ENCODE data around the gene STRN3. TPM values are rescaled to one million over a fixed set of nuclear protein-coding genes. Genes with fewer than 3 reads are reported as not detected.
"Not testable (repeated sequence)": the region's sequence is repeated elsewhere in the genome, so short reads cannot be mapped to it uniquely, and the experiment has no call there.

Gene STRN3
- total RNA-seq, 1 donor = 27.9 TPM

DNA sequence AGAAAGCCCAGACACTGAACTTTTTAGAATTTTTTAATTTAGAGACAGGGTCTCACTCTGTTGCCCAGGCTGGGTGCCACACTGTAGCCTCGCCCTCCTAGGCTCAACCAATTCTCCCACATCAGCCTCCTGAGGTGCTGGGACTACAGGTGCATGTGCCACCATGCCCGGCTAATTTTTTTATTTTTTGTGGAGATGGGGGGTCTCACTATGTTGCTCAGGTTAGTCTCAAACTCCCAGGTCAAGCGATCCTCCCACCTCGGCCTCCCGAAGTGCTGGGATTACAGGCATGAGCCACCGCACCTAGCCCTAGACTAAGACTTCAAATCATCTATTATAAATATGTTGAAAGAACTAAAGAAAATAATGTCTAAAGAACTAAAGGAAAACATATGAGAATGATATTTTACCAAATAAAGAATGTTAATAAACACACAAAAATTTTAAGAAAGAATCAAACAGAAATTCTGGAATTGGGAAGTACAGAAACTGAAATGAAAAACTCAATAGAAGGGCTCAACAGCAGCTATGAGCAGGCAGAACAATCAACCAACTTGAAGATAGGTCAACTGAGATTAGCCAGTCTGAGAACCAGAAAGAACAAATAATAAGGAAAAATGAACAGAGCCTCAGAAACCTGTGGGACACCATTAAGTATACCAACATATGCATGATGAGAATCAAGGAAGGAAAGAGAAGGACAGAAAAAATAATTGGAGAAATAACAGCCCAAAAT is 27.0 kb downstream of the STRN3 start:
- Histone ChIP-seq H3K9me3 (ENCODE audit: low read depth, low read length) (peaks cover 14% of the 10 kb centered on the region), H3K4me3 (ENCODE audit: low read length) (no peak overlapping the region), H3K27me3 (ENCODE audit: insufficient read depth, low read length) (no peaks in the 10 kb centered on the region), H3K4me1 (ENCODE audit: insufficient read depth, low read length) (peaks cover 13% of the 10 kb centered on the region)

DNA sequence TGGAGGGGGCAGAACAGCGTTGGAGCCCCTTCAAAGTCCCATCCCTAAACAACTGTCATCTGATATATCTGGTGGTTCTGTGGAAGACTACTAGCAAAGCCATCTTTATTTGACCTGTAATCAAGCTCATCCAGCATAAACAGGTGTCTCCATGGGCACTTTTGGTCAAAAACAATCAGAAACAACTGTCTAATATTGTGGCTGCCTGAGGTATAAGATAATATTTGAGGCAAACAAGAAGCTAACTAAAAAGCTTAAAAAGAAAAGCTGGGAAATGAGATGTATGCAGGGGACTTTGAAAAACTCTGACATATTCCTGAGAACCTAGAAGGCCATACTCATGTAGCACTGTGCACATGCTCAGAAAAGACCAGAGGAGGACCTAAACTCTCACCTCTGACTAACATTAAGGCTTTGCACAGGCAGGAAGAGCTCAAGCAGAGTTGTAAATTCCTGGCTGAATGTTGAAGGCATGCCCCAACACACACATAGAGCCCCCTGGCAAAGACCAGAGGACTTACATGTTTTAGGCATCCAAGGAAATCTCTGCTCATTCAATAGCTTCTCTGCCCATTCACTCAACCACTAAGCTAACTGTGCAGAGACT is 28.0 kb downstream of the STRN3 start:
- peaks cover 14% of the 10 kb centered on the region for H3K9me3 ChIP-seq (ENCODE audit: low read depth, low read length)
- H3K4me1 ChIP-seq (ENCODE audit: insufficient read depth, low read length) = peaks cover 13% of the 10 kb centered on the region
- no peak overlapping the region for H3K4me3 ChIP-seq (ENCODE audit: low read length)
- H3K27me3 ChIP-seq (ENCODE audit: insufficient read depth, low read length) = no peaks in the 10 kb centered on the region

DNA sequence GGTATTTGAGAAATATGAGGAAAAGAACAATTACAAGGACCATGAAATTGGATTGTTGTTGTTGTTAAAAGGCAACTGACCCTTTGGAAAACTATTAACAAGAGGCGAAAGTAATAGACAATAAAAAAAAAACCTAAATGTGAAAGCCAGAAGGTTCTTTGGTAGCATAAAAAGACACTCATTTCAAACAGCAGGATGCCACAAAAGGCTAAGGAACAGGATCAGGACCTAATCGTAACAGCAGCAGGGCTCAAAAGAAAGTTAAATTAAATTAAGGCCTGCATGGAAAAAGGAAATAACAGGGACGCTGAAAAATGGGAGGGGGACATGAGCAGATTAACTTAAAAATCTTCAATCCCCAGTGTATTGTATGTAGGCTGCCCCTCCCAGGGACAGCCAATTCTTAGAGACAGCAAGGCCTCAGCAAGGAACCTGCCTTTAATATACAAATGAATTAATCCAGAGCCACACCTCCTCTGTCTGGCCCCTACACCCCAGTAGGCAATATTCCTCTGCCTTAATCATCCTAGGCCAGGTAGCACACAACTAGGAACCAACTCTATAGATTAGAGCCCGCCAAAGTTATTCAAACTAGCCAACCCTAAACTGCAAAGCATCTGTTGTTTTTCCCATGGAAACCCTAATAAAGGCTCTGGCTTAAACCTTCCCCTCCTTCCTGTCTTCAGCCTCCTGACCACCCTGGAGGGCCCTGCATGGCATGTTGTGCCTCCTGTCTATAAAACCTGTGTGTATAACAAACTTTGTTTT is 29.1 kb downstream of the STRN3 start:
- Histone ChIP-seq H3K4me3 (ENCODE audit: low read length) (no peak overlapping the region), H3K4me1 (ENCODE audit: insufficient read depth, low read length) (peaks cover 23% of the 10 kb centered on the region), H3K27me3 (ENCODE audit: insufficient read depth, low read length) (no peaks in the 10 kb centered on the region), H3K9me3 (ENCODE audit: low read depth, low read length) (peaks cover 14% of the 10 kb centered on the region)

GRCh38 chr14:30995689-30996088 is 30.5 kb downstream of the STRN3 start:
- Histone ChIP-seq H3K4me3 (ENCODE audit: low read length) (no peak overlapping the region), H3K9me3 (ENCODE audit: low read depth, low read length) (peaks cover 14% of the 10 kb centered on the region), H3K27me3 (ENCODE audit: insufficient read depth, low read length) (no peaks in the 10 kb centered on the region), H3K4me1 (ENCODE audit: insufficient read depth, low read length) (peaks cover 28% of the 10 kb centered on the region)

DNA sequence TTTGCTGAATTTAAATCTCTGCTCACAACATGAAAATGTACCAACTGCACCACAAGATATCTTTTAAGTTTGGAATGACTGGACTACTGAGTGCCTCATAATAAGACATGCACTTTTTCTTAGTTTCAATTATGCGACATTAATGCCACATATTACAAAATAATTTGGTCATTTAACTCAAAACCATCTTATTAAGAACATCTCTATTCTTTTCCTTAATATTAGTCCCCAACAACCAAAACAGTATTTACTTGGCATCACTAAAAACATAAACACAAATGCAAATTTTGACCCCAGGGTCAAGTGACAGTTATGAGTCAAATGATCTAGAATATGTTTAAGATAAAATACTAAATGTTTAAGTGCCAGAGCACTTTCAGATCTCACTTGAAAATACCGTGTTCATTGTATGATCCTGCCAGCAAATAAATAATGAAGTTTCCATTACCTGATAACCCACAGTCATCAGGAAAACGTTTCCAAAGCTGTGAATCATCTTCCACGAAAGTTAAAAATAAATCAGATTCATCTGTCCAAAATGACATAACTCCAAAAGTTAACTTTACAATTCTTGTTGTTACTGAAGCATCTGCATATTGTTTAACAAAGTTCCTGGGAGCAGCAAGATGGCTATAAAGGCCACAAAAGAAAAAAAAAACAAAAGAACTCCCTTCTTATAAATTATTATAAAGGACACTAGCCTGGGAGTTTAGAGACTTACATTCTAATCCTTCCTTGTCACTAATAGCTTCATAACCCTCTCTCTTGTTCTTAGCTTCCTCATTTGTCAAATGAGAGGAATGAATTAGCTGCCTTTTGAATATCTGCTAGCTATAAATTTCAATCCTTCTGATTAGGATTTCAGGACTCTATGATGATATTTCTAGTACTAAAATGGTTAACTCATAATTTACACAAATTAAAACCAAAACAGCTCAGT is 31.2 kb downstream of the STRN3 start:
- H3K27me3 ChIP-seq (ENCODE audit: insufficient read depth, low read length) = no peaks in the 10 kb centered on the region
- H3K9me3 ChIP-seq (ENCODE audit: low read depth, low read length) = peaks cover 14% of the 10 kb centered on the region
- peaks cover 28% of the 10 kb centered on the region for H3K4me1 ChIP-seq (ENCODE audit: insufficient read depth, low read length)
- H3K4me3 ChIP-seq (ENCODE audit: low read length) = no peak overlapping the region

DNA sequence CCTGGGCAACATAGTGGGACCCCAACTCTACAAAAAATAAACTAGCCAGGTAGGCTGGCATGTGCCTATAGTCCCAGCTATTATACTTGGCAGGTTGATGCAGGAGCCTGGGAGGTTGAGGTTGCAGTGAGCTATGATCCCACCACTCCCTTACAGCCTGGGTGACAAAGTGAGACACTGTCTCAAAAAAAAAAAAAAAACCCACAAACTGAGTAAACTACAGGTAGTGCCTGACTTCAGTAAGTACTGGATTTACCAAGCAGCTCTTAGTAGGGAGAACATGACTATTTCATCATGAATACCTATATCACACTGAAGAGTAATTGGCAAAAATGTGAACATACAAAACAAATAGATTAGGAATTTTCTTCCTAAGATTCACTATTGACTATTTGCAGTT is 33.1 kb downstream of the STRN3 start:
- Histone ChIP-seq H3K4me3 (ENCODE audit: low read length) (no peak overlapping the region), H3K4me1 (ENCODE audit: insufficient read depth, low read length) (peaks cover 28% of the 10 kb centered on the region), H3K27me3 (ENCODE audit: insufficient read depth, low read length) (no peaks in the 10 kb centered on the region), H3K9me3 (ENCODE audit: low read depth, low read length) (no peaks in the 10 kb centered on the region)

DNA sequence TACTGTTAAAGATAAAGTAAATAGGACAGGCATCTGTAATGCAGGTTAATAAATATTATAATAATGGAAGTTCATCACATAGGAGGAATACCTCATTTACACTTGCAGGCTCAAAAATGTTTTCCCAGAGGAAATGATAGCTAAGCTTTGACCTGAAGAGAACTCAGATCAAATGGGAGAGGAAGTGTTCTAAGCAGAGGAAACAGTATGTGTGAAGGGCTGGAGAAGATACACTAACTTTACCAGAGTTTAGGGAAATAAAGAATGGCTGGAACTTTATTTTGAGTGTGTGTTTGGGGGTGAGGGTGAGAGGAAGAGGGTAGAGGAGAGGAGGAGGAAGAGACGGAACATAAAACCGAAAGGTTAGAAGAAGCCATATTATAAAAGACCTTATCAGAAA is 34.8 kb downstream of the STRN3 start:
- Histone ChIP-seq H3K4me3 (ENCODE audit: low read length) (no peak overlapping the region), H3K9me3 (ENCODE audit: low read depth, low read length) (no peaks in the 10 kb centered on the region)

GRCh38 chr14:30990770-30991169 is 35.4 kb downstream of the STRN3 start:
- peaks cover 20% of the 10 kb centered on the region for H3K4me1 ChIP-seq (ENCODE audit: insufficient read depth, low read length)
- no peaks in the 10 kb centered on the region for H3K9me3 ChIP-seq (ENCODE audit: low read depth, low read length)
- no peaks in the 10 kb centered on the region for H3K27me3 ChIP-seq (ENCODE audit: insufficient read depth, low read length)
- H3K4me3 ChIP-seq (ENCODE audit: low read length) = no peak overlapping the region

More for the DNA sequence above, 34.8 kb downstream of the STRN3 start:
- H3K4me1 ChIP-seq (ENCODE audit: insufficient read depth, low read length) = peaks cover 27% of the 10 kb centered on the region
- H3K27me3 ChIP-seq (ENCODE audit: insufficient read depth, low read length) = no peaks in the 10 kb centered on the region

- no peaks in the 10 kb centered on the region for H3K27me3 ChIP-seq (ENCODE audit: insufficient read depth, low read length)
- H3K9me3 ChIP-seq (ENCODE audit: low read depth, low read length) = no peaks in the 10 kb centered on the region
- H3K4me3 ChIP-seq (ENCODE audit: low read length) = no peak overlapping the region
- H3K4me1 ChIP-seq (ENCODE audit: insufficient read depth, low read length) = peaks cover 15% of the 10 kb centered on the region
Observed at GRCh38 chr14:30988509-30988908, 37.7 kb downstream of the STRN3 start.

GRCh38 chr14:30985796-30986195 is 40.4 kb downstream of the STRN3 start:
- Histone ChIP-seq H3K9me3 (ENCODE audit: low read depth, low read length) (no peaks in the 10 kb centered on the region), H3K4me3 (ENCODE audit: low read length) (no peak overlapping the region), H3K4me1 (ENCODE audit: insufficient read depth, low read length) (peaks cover 6% of the 10 kb centered on the region), H3K27me3 (ENCODE audit: insufficient read depth, low read length) (no peaks in the 10 kb centered on the region)

DNA sequence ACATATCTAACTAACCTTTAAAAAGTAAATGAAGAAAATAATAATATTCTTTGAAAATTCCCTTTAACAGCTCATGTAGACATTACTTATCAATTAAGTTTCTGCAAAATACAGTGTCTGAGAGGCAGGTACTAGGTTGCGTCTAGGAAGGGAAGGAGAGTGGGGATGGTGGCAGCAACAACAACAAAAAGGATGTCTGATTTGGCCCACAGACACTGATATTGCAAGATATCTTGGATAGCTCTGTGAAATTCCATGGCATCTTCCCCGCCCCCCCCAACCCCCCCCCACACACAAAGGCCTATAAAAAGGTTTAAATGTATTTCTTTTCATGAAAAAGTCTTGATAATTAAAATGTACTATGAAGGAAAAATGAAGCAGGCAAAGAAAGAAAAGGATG is 42.3 kb downstream of the STRN3 start:
- Histone ChIP-seq H3K27me3 (ENCODE audit: insufficient read depth, low read length) (no peaks in the 10 kb centered on the region), H3K9me3 (ENCODE audit: low read depth, low read length) (no peaks in the 10 kb centered on the region), H3K4me3 (ENCODE audit: low read length) (no peak overlapping the region), H3K4me1 (ENCODE audit: insufficient read depth, low read length) (peaks cover 6% of the 10 kb centered on the region)

DNA sequence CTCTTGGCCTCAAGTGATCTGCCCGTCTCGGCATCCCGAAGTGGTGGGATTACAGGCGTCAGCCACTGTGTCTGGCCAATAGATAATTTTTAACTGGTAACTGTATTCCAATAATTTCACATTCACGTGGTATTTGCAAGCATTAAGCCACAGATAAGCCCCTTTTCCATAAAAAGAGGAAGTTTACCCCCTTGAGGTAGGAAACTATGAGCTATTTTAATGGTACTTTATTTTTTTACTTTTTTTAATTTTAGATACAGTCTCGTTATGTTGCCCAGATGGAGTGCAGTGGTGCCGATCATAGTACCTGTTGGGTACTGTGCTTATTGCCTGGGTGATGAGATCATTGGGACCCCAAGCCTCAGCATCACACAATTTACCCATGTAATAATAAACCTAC is 43.6 kb downstream of the STRN3 start:
- no peak overlapping the region for H3K4me3 ChIP-seq (ENCODE audit: low read length)
- H3K9me3 ChIP-seq (ENCODE audit: low read depth, low read length) = no peaks in the 10 kb centered on the region
- peaks cover 6% of the 10 kb centered on the region for H3K4me1 ChIP-seq (ENCODE audit: insufficient read depth, low read length)
- no peaks in the 10 kb centered on the region for H3K27me3 ChIP-seq (ENCODE audit: insufficient read depth, low read length)

- Histone ChIP-seq H3K27me3 (ENCODE audit: insufficient read depth, low read length) (no peaks in the 10 kb centered on the region), H3K4me3 (ENCODE audit: low read length) (no peak overlapping the region), H3K9me3 (ENCODE audit: low read depth, low read length) (no peaks in the 10 kb centered on the region), H3K4me1 (ENCODE audit: insufficient read depth, low read length) (peaks cover 6% of the 10 kb centered on the region)
Observed at GRCh38 chr14:30980980-30981379, 45.2 kb downstream of the STRN3 start.

DNA sequence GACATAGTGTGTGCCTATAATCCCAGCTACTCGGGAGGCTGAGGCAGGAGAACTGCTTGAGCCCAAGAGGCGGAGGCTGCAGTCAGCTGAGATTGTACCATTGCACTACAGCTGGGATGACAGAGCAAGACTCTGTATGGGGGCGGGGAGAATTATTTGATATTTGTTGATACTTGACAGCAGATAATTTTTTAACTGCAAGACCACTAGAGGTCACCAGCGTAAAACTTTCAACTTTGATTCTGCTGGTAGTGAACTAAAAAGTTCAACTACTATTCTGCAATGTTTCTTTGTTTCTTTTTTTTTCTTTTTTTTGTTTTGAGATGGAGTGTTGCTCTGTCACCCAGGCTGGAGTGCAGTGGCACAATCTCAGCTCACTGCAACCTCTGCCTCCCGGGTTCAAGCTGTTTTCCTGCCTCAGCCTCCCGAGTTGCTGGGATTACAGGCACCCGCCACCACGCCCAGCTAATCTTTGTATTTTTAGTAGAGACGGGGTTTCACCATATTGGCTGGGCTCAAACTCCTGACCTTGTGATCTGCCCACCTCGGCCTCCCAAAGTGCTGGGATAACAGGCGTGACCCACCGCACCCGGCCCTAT is 46.0 kb downstream of the STRN3 start:
- H3K4me1 ChIP-seq (ENCODE audit: insufficient read depth, low read length); H3K9me3 ChIP-seq (ENCODE audit: low read depth, low read length); H3K27me3 ChIP-seq (ENCODE audit: insufficient read depth, low read length); H3K4me3 ChIP-seq (ENCODE audit: low read length): not testable (repeated sequence)
